ENCODE results near the gene DUSP8.

DNA sequence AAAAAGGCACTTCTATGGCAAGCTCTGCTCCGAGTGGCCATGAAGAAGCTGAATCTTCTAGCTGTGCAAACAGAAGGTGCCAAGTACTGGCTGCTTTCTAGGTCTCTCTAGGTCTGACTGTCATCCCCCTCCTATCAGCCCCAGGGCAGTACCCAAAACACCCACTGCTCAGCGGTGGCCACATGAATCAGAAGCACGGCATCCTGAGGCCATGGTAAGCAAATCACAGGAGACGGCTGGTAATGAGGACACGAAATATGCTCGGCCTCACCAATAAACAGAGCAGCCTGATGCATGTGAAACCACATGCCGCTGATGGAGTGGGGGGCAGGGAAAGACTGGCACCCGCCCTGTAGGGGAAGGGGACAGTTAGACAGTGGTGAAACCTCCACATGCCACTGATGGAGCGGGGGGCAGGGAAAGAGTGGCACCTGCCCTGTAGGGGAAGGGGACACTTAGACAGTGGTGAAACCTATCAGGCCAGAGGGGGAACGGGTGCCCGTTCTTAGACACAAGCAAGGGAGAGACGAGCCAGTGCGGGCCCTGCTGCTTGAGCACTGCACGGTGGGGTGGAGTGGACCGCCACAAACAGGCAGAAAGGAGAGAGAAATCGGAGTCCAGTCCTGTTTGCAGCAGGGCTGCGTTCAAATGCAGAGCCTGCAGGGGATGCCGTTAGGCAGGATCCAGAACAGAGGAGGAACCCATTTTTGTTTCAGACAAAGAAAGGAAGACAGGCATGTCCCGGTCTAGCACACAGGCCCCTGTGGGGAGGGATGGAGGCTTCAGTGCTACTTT, 55.6 kb downstream of the DUSP8 start:
- no peak for TF ChIP-seq EZH2 (IDR thresholded peaks at IDR 0.05; ENCODE audit: insufficient read depth, poor library complexity, severe bottlenecking)
- TF ChIP-seq EZH2phosphoT487 (IDR thresholded peaks at IDR 0.05; ENCODE audit: insufficient read depth, low read depth): no peak
